Calu3 (cell line): ENCODE results near the gene PLEKHA6. TPM values are rescaled to one million over a fixed set of nuclear protein-coding genes. Genes with fewer than 3 reads are reported as not detected.

Experiments used
- BruUV-seq: library from RNA; stranded (reverse); fragments of 400-500 nt; replicated peaks from 2 replicates; lab custom pipeline; 2021; lab: Mats Ljungman, UMichigan
- CTCF ChIA-PET: fragments of 300-600 bp; sonication (Branson Sonifier 250); formaldehyde crosslinking; loops from one replicate; lab custom pipeline; 2022; ENCODE audit warnings: antibody characterized with exemption; lab: Charles Lee
- DNase-seq: peaks from one replicate; pipeline ENCODE4 v3.0.0; 2022
- H3K27ac Mint-ChIP-seq: one replicate; pipeline ENCODE4 v1.8.0; 2022; ENCODE audit warnings: mixed read lengths; ENCODE audit not compliant: unreplicated experiment
- H3K27me3 Mint-ChIP-seq: one replicate; pipeline ENCODE4 v1.8.0; 2022; ENCODE audit warnings: mixed read lengths; ENCODE audit not compliant: unreplicated experiment
- H3K36me3 Mint-ChIP-seq: one replicate; pipeline ENCODE4 v1.8.0; 2022; ENCODE audit warnings: mild to moderate bottlenecking, moderate library complexity, mixed read lengths; ENCODE audit not compliant: insufficient read depth, unreplicated experiment
- H3K4me1 Mint-ChIP-seq: one replicate; pipeline ENCODE4 v1.8.0; 2022; ENCODE audit warnings: mild to moderate bottlenecking, low read depth, mixed read lengths; ENCODE audit not compliant: unreplicated experiment
- H3K4me3 Mint-ChIP-seq: one replicate; pipeline ENCODE4 v1.8.0; 2022; ENCODE audit warnings: mild to moderate bottlenecking, low read depth, moderate library complexity, mixed read lengths; ENCODE audit not compliant: unreplicated experiment
- H3K9me3 Mint-ChIP-seq: one replicate; pipeline ENCODE4 v1.8.0; 2022; ENCODE audit warnings: low read depth, mixed read lengths; ENCODE audit not compliant: unreplicated experiment
- CTCF ChIP-seq: fragments of 200-600 bp; IDR thresholded peaks from one replicate; pipeline ENCODE4 v1.8.0; 2022; ENCODE audit warnings: antibody characterized with exemption; ENCODE audit not compliant: unreplicated experiment
- intact Hi-C: fragments of 100-400 bp; cut with micrococcal nuclease; formaldehyde crosslinking; loops from one replicate; pipeline ENCODE4 v1.10.0; 2022; ENCODE audit not compliant: unreplicated experiment
- total RNA-seq: library from RNA; stranded (reverse); gene quantifications from 2 replicates; pipeline ENCODE4 v1.2.3, GENCODE V29; 2022

The PLEKHA6 gene
- total RNA-seq, 1 experiment from 2014 or later, result 101 TPM

GRCh38 chr1:204251286-204251685 is 108.4 kb downstream of the PLEKHA6 start:
- CTCF ChIA-PET, result no interaction called here
- Mint-ChIP-seq H3K36me3 (peaks cover 43% of the 10 kb centered on the region), H3K4me1 (no peaks in the 10 kb centered on the region), H3K27me3 (no peaks in the 10 kb centered on the region), H3K4me3 (no peak overlapping the region), H3K9me3 (no peaks in the 10 kb centered on the region), H3K27ac (no peak overlapping the region)
- no peak for DNase-seq
- no TSS peak for BruUV-seq
- TF ChIP-seq CTCF, result no peak
- intact Hi-C loops, result no loop called here

GRCh38 chr1:204250428-204251030 is 109.2 kb downstream of the PLEKHA6 start:
- intact Hi-C loops, result no loop called here
- H3K27ac Mint-ChIP-seq, result peak overlapping the region; percentile 5
- DNase-seq, result no peak
- H3K9me3 Mint-ChIP-seq, result no peaks in the 10 kb centered on the region
- no peak for TF ChIP-seq CTCF
- no peaks in the 10 kb centered on the region for H3K4me1 Mint-ChIP-seq
- H3K27me3 Mint-ChIP-seq, result no peaks in the 10 kb centered on the region
- CTCF ChIA-PET, result no interaction called here
- H3K4me3 Mint-ChIP-seq, result no peak overlapping the region
- peaks cover 44% of the 10 kb centered on the region for H3K36me3 Mint-ChIP-seq
- BruUV-seq, result no TSS peak

- CTCF ChIA-PET, result no interaction called here
- no peaks in the 10 kb centered on the region for H3K27me3 Mint-ChIP-seq
- H3K4me1 Mint-ChIP-seq, result no peaks in the 10 kb centered on the region
- H3K4me3 Mint-ChIP-seq, result no peak overlapping the region
- H3K27ac Mint-ChIP-seq, result peak overlapping the region; percentile 5
- H3K9me3 Mint-ChIP-seq, result no peaks in the 10 kb centered on the region
- no TSS peak for BruUV-seq
- DNase-seq, result no peak
- peaks cover 50% of the 10 kb centered on the region for H3K36me3 Mint-ChIP-seq
- TF ChIP-seq CTCF, result no peak
- intact Hi-C loops, result no loop called here
These were observed 109.8 kb downstream of the PLEKHA6 start for GRCh38 chr1:204249736-204250427.

- Mint-ChIP-seq H3K4me3 (no peak overlapping the region), H3K27me3 (no peaks in the 10 kb centered on the region), H3K9me3 (no peaks in the 10 kb centered on the region), H3K27ac (no peak overlapping the region), H3K36me3 (peaks cover 59% of the 10 kb centered on the region), H3K4me1 (no peaks in the 10 kb centered on the region)
- CTCF ChIA-PET, result interaction anchor here (0.6 to 1.0 kb wide), 2 partner anchors 37 to 86 kb away, joined by 3 read pairs; no protein-coding TSS in a partner anchor
- BruUV-seq, result no TSS peak
- no peak for DNase-seq
- intact Hi-C loops, result no loop called here
- TF ChIP-seq CTCF, result no peak
These were observed 110.8 kb downstream of the PLEKHA6 start for GRCh38 chr1:204248954-204249353.
